Measurements from ENCODE around the gene NTMT1.

GRCh38 chr9:129579294-129579693, 46.7 kb upstream of the NTMT1 start:
- TF ChIP-seq POLR2A (IDR thresholded peaks at IDR 0.05; ENCODE audit: low read length) (no peak), GATA1 (IDR thresholded peaks at IDR 0.05; ENCODE audit: low read depth, low read length) (no peak)

All from erythroblast (primary cell).